ENCODE results near the gene USP9X.

DNA sequence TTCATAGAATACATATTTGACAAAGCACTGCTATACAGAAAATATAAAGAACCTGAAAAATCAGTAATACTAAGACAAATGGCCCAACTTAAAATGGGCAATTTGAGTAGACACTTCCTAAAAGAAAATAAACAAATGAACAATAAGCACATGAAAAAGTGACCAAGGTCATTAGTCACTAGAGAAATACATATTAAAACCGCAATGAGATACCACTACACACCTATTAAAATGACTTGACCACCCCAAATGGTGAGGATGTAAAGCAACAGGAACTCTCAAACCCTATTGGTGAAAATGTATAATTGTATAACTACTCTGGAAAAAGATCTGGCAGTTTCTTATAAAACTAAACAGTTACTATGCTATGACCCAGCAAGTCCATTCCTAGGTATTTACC is 34.0 kb upstream of the USP9X start:
- no peak for TF ChIP-seq POLR2A (IDR thresholded peaks at IDR 0.05)
- TF ChIP-seq, protein P1, sequence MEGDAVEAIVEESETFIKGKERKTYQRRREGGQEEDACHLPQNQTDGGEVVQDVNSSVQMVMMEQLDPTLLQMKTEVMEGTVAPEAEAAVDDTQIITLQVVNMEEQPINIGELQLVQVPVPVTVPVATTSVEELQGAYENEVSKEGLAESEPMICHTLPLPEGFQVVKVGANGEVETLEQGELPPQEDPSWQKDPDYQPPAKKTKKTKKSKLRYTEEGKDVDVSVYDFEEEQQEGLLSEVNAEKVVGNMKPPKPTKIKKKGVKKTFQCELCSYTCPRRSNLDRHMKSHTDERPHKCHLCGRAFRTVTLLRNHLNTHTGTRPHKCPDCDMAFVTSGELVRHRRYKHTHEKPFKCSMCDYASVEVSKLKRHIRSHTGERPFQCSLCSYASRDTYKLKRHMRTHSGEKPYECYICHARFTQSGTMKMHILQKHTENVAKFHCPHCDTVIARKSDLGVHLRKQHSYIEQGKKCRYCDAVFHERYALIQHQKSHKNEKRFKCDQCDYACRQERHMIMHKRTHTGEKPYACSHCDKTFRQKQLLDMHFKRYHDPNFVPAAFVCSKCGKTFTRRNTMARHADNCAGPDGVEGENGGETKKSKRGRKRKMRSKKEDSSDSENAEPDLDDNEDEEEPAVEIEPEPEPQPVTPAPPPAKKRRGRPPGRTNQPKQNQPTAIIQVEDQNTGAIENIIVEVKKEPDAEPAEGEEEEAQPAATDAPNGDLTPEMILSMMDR (IDR thresholded peaks at IDR 0.05): no peak

All from breast epithelium (tissue), 3 donors.